ENCODE measurements around the gene CRMP1.

Gene CRMP1

GRCh38 chr4:5892323-5893003, 423 bp downstream of the CRMP1 start:
- H3K27ac ChIP-seq (ENCODE audit: low read length) = no peak overlapping the region
- TF ChIP-seq CTCF (IDR thresholded peaks at IDR 0.05; ENCODE audit: borderline replicate concordance, extremely low read depth, low read length, poor library complexity, severe bottlenecking) (no peak), EZH2 (IDR thresholded peaks at IDR 0.05; ENCODE audit: borderline replicate concordance, low read depth, low read length, severe bottlenecking) (no peak)
- no peaks in the 10 kb centered on the region for H3K4me1 ChIP-seq (ENCODE audit: insufficient read depth, low read length)
- no peak overlapping the region for H3K4me2 ChIP-seq (ENCODE audit: insufficient read depth, low read length)
- no peak for ATAC-seq (ENCODE audit: insufficient read depth, low read depth)
- no peaks in the 10 kb centered on the region for H4K20me1 ChIP-seq (ENCODE audit: insufficient read depth, low read length)
- DNase-seq = no peak
- no peaks in the 10 kb centered on the region for H3K36me3 ChIP-seq (ENCODE audit: insufficient read depth, low read length)
- no peaks in the 10 kb centered on the region for H3K27me3 ChIP-seq (ENCODE audit: insufficient read depth, low read length, poor library complexity)
- no peaks in the 10 kb centered on the region for H3K79me2 ChIP-seq (ENCODE audit: insufficient read depth, low read length)
- H2AFZ ChIP-seq (ENCODE audit: low read depth, low read length) = no peak overlapping the region
- H3K9me3 ChIP-seq (ENCODE audit: insufficient read depth, low read length, severe bottlenecking) = no peaks in the 10 kb centered on the region
- H3K4me3 ChIP-seq (ENCODE audit: low read depth in 1 of 2, low read length in 2 of 2) = no peak overlapping the region
- H3K9ac ChIP-seq (ENCODE audit: low read depth, low read length) = no peak overlapping the region

GRCh38 chr4:5891563-5892322, 1.1 kb downstream of the CRMP1 start:
- no peak for TF ChIP-seq CTCF (IDR thresholded peaks at IDR 0.05; ENCODE audit: borderline replicate concordance, extremely low read depth, low read length, poor library complexity, severe bottlenecking)
- TF ChIP-seq EZH2 (IDR thresholded peaks at IDR 0.05; ENCODE audit: borderline replicate concordance, low read depth, low read length, severe bottlenecking) = no peak
- H3K36me3 ChIP-seq (ENCODE audit: insufficient read depth, low read length) = no peaks in the 10 kb centered on the region
- no peaks in the 10 kb centered on the region for H3K27me3 ChIP-seq (ENCODE audit: insufficient read depth, low read length, poor library complexity)
- H3K27ac ChIP-seq (ENCODE audit: low read length) = no peak overlapping the region
- H3K9me3 ChIP-seq (ENCODE audit: insufficient read depth, low read length, severe bottlenecking) = no peaks in the 10 kb centered on the region
- no peak overlapping the region for H3K4me2 ChIP-seq (ENCODE audit: insufficient read depth, low read length)
- no peak overlapping the region for H2AFZ ChIP-seq (ENCODE audit: low read depth, low read length)
- no peak for ATAC-seq (ENCODE audit: insufficient read depth, low read depth)
- no peaks in the 10 kb centered on the region for H3K79me2 ChIP-seq (ENCODE audit: insufficient read depth, low read length)
- no peak overlapping the region for H3K9ac ChIP-seq (ENCODE audit: low read depth, low read length)
- H4K20me1 ChIP-seq (ENCODE audit: insufficient read depth, low read length) = no peaks in the 10 kb centered on the region
- H3K4me3 ChIP-seq (ENCODE audit: low read depth in 1 of 2, low read length in 2 of 2) = no peak overlapping the region
- no peaks in the 10 kb centered on the region for H3K4me1 ChIP-seq (ENCODE audit: insufficient read depth, low read length)
- no peak for DNase-seq

GRCh38 chr4:5890063-5890727, 2.7 kb downstream of the CRMP1 start:
- Histone ChIP-seq H3K4me3 (ENCODE audit: low read depth in 1 of 2, low read length in 2 of 2) (no peak overlapping the region), H3K9ac (ENCODE audit: low read depth, low read length) (no peak overlapping the region), H3K9me3 (ENCODE audit: insufficient read depth, low read length, severe bottlenecking) (no peaks in the 10 kb centered on the region), H3K4me1 (ENCODE audit: insufficient read depth, low read length) (no peaks in the 10 kb centered on the region), H3K79me2 (ENCODE audit: insufficient read depth, low read length) (no peaks in the 10 kb centered on the region), H3K4me2 (ENCODE audit: insufficient read depth, low read length) (no peak overlapping the region), H2AFZ (ENCODE audit: low read depth, low read length) (no peak overlapping the region), H3K27me3 (ENCODE audit: insufficient read depth, low read length, poor library complexity) (no peaks in the 10 kb centered on the region), H3K36me3 (ENCODE audit: insufficient read depth, low read length) (no peaks in the 10 kb centered on the region), H3K27ac (ENCODE audit: low read length) (no peak overlapping the region), H4K20me1 (ENCODE audit: insufficient read depth, low read length) (no peaks in the 10 kb centered on the region)
- no peak for DNase-seq
- no peak for ATAC-seq (ENCODE audit: insufficient read depth, low read depth)
- no peak for TF ChIP-seq EZH2 (IDR thresholded peaks at IDR 0.05; ENCODE audit: borderline replicate concordance, low read depth, low read length, severe bottlenecking)
- TF ChIP-seq CTCF (IDR thresholded peaks at IDR 0.05; ENCODE audit: borderline replicate concordance, extremely low read depth, low read length, poor library complexity, severe bottlenecking) = no peak
